Measurements from ENCODE around the gene CLDN4.

GRCh38 chr7:73817121-73817520 is 13.7 kb upstream of the CLDN4 start:
- TF ChIP-seq POLR2A (IDR thresholded peaks at IDR 0.05) (no peak), CTCF (IDR thresholded peaks at IDR 0.05) (no peak)
